Neural cell (in vitro differentiated cells): ENCODE data around the gene CADM1. TPM values are rescaled to one million over a fixed set of nuclear protein-coding genes. Genes with fewer than 3 reads are reported as not detected.

ENCODE experiments used
- H2AFZ ChIP-seq: fragments of 200-600, 300-800 bp; sonication (generic), shearing (Covaris generic); 2 replicates; pipeline ENCODE4 v1.6.0; 2014; ENCODE audit warnings: low read depth, mild to moderate bottlenecking, antibody characterized with exemption, low read length, moderate library complexity
- H3F3A ChIP-seq: fragments of 200-600 bp; shearing (Covaris generic); 2 replicates; pipeline ENCODE4 v1.6.1; 2016; ENCODE audit warnings: mild to moderate bottlenecking, moderate library complexity, mixed read lengths, antibody characterized with exemption, low read length; ENCODE audit not compliant: insufficient read depth, poor library complexity, severe bottlenecking
- H3K27ac ChIP-seq: fragments of 200-600, 300-800 bp; sonication (generic), shearing (Covaris generic); 2 replicates; pipeline ENCODE4 v1.5.1; 2014; ENCODE audit warnings: mild to moderate bottlenecking, low read length, moderate library complexity
- H3K27me3 ChIP-seq: fragments of 300-800, 200-600 bp; sonication (generic), shearing (Covaris generic); 2 replicates; pipeline ENCODE4 v1.6.0; 2014; ENCODE audit warnings: mild to moderate bottlenecking, low read depth, low read length, moderate library complexity; ENCODE audit not compliant: insufficient read depth
- H3K36me3 ChIP-seq: fragments of 300-800, 200-600 bp; sonication (generic), shearing (Covaris generic); 2 replicates; pipeline ENCODE4 v1.5.1; 2014; ENCODE audit warnings: mild to moderate bottlenecking, antibody characterized with exemption, low read length, moderate library complexity; ENCODE audit not compliant: insufficient read depth
- H3K4me2 ChIP-seq: fragments of 300-800, 200-600 bp; sonication (generic), shearing (Covaris generic); 2 replicates; pipeline ENCODE4 v1.6.0; 2014; ENCODE audit warnings: mild to moderate bottlenecking, low read length
- H3K4me3 ChIP-seq: fragments of 300-800, 200-600 bp; sonication (generic), shearing (Covaris generic); 2 replicates; pipeline ENCODE4 v1.5.1; 2014; ENCODE audit warnings: mild to moderate bottlenecking, low read length, moderate library complexity
- H3K79me2 ChIP-seq: fragments of 200-600 bp; shearing (Covaris generic); replicated peaks from 2 replicates; pipeline ENCODE4 v1.6.0; 2014; ENCODE audit warnings: mild to moderate bottlenecking, low read length, moderate library complexity; ENCODE audit not compliant: insufficient read depth
- H3K9ac ChIP-seq: fragments of 300-800, 200-600 bp; sonication (generic), shearing (Covaris generic); 2 replicates; pipeline ENCODE4 v1.6.1; 2016; ENCODE audit warnings: mild to moderate bottlenecking, low read length, mixed read lengths
- H3K9me2 ChIP-seq: fragments of 200-600 bp; shearing (Covaris generic); 2 replicates; pipeline ENCODE4 v1.6.1; 2016; ENCODE audit warnings: mild to moderate bottlenecking, low read length, mixed read lengths; ENCODE audit not compliant: insufficient read depth
- H3K9me3 ChIP-seq: fragments of 200-600, 300-800 bp; sonication (generic), shearing (Covaris generic); 2 replicates; pipeline ENCODE4 v1.6.1; 2016; ENCODE audit warnings: mild to moderate bottlenecking, mixed run types, low read length, moderate library complexity, mixed read lengths
- H4K20me1 ChIP-seq: fragments of 200-600 bp; shearing (Covaris generic); 2 replicates; pipeline ENCODE4 v1.6.1; 2016; ENCODE audit warnings: mild to moderate bottlenecking, mixed run types; ENCODE audit not compliant: insufficient read depth
- EP300 ChIP-seq: fragments of 450-650 bp; conservative IDR thresholded peaks from 2 replicates; pipeline ENCODE4 v1.6.1; 2014; ENCODE audit warnings: antibody characterized with exemption, mild to moderate bottlenecking, moderate library complexity; ENCODE audit not compliant: poor library complexity, severe bottlenecking
- EZH2 ChIP-seq: fragments of 200-600, 300-800 bp; shearing (Covaris generic), sonication (generic); IDR thresholded peaks from 2 replicates; pipeline ENCODE4 v1.6.1; 2014; ENCODE audit warnings: antibody characterized with exemption, low read length, borderline replicate concordance, mild to moderate bottlenecking; ENCODE audit not compliant: insufficient read depth, poor library complexity, severe bottlenecking
- MXI1 ChIP-seq: fragments of 450-650 bp; conservative IDR thresholded peaks from 2 replicates; pipeline ENCODE4 v1.6.1; 2014; ENCODE audit warnings: antibody characterized with exemption, mild to moderate bottlenecking; ENCODE audit not compliant: poor library complexity, severe bottlenecking
- POLR2AphosphoS5 ChIP-seq: IDR thresholded peaks from 2 replicates; pipeline ENCODE4 v1.6.1; 2012
- RAD21 ChIP-seq: fragments of 450-650 bp; conservative IDR thresholded peaks from 2 replicates; pipeline ENCODE4 v1.6.1; 2014; ENCODE audit warnings: antibody characterized with exemption, mild to moderate bottlenecking, moderate library complexity
- SMC3 ChIP-seq: fragments of 450-650 bp; conservative IDR thresholded peaks from 2 replicates; pipeline ENCODE4 v1.6.1; 2014; ENCODE audit warnings: antibody characterized with exemption, mild to moderate bottlenecking, moderate library complexity; ENCODE audit not compliant: poor library complexity
- TAF1 ChIP-seq: IDR thresholded peaks from 2 replicates; pipeline ENCODE4 v1.6.1; 2012; ENCODE audit warnings: low read depth
- polyA plus RNA-seq: library from polyadenylated mRNA; depleted of rRNA; stranded (reverse); fragments of >200 nt; gene quantifications from 2 replicates; pipeline ENCODE4 v1.2.3, GENCODE V29; 2014
- TF ChIP-seq, protein P1 (sequence below): fragments of 450-650 bp; IDR thresholded peaks from 2 replicates; pipeline ENCODE4 v1.5.1; 2014; ENCODE audit warnings: antibody characterized with exemption, mild to moderate bottlenecking, moderate library complexity; ENCODE audit not compliant: poor library complexity, severe bottlenecking
- TF ChIP-seq, protein P2 (sequence below): IDR thresholded peaks from 2 replicates; pipeline ENCODE4 v1.6.1; 2012; ENCODE audit warnings: borderline replicate concordance

Gene CADM1
- polyA plus RNA-seq, 1 donor from 2014 or later = 92.1 TPM

DNA sequence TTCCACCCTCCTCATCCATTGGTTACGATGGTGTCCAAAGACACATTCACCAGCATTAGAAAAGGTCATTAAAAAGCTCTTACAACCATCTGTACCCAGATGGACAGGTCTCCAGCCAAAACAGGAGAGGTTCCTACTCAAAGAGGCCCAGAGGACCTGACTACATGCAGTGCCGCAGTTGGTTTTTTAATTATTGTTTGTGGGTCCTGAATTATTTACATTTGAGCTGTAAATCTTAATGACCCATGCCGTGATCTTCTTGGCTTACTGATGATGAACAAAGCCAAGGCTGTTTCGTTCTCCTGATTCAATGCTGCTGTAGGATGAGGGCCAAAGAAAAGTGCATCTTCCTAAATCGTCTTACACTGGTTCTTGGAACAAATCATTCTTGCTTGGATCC, 83.7 kb downstream of the CADM1 start:
- Histone ChIP-seq H3K9ac (no peak overlapping the region), H3K4me3 (no peak overlapping the region), H3K9me2 (no peaks in the 10 kb centered on the region), H2AFZ (no peak overlapping the region), H3F3A (no peaks in the 10 kb centered on the region), H3K9me3 (no peaks in the 10 kb centered on the region), H3K27ac (no peak overlapping the region), H3K79me2 (peaks cover 23% of the 10 kb centered on the region), H3K27me3 (no peaks in the 10 kb centered on the region), H4K20me1 (no peaks in the 10 kb centered on the region), H3K4me2 (no peak overlapping the region), H3K36me3 (no peaks in the 10 kb centered on the region)
- TF ChIP-seq RAD21 = no peak

DNA sequence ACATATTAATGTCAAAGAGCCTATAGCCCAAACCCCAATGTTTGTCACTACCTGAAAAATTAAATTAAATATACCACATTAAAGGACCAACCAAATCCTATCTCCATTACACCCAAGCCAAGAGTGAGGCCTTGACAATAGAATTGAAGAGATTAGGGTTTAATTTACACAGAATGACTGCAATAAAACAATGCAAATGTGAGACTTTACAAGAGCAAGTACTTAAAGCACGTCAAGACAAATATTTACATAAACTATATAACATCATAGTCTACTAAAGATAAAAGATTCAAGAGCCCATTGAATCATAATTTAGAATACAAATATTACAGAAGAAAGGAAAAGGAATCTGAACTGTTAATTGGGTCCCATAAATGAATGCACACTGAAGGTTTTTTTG, 85.6 kb downstream of the CADM1 start:
- Histone ChIP-seq H3K27me3 (no peaks in the 10 kb centered on the region), H3K9ac (no peak overlapping the region), H3F3A (no peaks in the 10 kb centered on the region), H3K36me3 (no peaks in the 10 kb centered on the region), H4K20me1 (no peaks in the 10 kb centered on the region), H3K27ac (no peak overlapping the region), H3K9me3 (no peaks in the 10 kb centered on the region), H3K9me2 (no peaks in the 10 kb centered on the region), H3K4me3 (no peak overlapping the region), H2AFZ (no peak overlapping the region), H3K4me2 (no peak overlapping the region), H3K79me2 (peaks cover 23% of the 10 kb centered on the region)
- no peak for TF ChIP-seq EZH2
- TF ChIP-seq SMC3 = no peak
- no peak for TF ChIP-seq TAF1
- TF ChIP-seq EP300 = no peak
- no peak for TF ChIP-seq RAD21
- no peak for TF ChIP-seq MXI1
- TF ChIP-seq, protein P1, sequence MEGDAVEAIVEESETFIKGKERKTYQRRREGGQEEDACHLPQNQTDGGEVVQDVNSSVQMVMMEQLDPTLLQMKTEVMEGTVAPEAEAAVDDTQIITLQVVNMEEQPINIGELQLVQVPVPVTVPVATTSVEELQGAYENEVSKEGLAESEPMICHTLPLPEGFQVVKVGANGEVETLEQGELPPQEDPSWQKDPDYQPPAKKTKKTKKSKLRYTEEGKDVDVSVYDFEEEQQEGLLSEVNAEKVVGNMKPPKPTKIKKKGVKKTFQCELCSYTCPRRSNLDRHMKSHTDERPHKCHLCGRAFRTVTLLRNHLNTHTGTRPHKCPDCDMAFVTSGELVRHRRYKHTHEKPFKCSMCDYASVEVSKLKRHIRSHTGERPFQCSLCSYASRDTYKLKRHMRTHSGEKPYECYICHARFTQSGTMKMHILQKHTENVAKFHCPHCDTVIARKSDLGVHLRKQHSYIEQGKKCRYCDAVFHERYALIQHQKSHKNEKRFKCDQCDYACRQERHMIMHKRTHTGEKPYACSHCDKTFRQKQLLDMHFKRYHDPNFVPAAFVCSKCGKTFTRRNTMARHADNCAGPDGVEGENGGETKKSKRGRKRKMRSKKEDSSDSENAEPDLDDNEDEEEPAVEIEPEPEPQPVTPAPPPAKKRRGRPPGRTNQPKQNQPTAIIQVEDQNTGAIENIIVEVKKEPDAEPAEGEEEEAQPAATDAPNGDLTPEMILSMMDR = no peak
- no peak for TF ChIP-seq POLR2AphosphoS5
- TF ChIP-seq, protein P2, sequence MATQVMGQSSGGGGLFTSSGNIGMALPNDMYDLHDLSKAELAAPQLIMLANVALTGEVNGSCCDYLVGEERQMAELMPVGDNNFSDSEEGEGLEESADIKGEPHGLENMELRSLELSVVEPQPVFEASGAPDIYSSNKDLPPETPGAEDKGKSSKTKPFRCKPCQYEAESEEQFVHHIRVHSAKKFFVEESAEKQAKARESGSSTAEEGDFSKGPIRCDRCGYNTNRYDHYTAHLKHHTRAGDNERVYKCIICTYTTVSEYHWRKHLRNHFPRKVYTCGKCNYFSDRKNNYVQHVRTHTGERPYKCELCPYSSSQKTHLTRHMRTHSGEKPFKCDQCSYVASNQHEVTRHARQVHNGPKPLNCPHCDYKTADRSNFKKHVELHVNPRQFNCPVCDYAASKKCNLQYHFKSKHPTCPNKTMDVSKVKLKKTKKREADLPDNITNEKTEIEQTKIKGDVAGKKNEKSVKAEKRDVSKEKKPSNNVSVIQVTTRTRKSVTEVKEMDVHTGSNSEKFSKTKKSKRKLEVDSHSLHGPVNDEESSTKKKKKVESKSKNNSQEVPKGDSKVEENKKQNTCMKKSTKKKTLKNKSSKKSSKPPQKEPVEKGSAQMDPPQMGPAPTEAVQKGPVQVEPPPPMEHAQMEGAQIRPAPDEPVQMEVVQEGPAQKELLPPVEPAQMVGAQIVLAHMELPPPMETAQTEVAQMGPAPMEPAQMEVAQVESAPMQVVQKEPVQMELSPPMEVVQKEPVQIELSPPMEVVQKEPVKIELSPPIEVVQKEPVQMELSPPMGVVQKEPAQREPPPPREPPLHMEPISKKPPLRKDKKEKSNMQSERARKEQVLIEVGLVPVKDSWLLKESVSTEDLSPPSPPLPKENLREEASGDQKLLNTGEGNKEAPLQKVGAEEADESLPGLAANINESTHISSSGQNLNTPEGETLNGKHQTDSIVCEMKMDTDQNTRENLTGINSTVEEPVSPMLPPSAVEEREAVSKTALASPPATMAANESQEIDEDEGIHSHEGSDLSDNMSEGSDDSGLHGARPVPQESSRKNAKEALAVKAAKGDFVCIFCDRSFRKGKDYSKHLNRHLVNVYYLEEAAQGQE = no peak

DNA sequence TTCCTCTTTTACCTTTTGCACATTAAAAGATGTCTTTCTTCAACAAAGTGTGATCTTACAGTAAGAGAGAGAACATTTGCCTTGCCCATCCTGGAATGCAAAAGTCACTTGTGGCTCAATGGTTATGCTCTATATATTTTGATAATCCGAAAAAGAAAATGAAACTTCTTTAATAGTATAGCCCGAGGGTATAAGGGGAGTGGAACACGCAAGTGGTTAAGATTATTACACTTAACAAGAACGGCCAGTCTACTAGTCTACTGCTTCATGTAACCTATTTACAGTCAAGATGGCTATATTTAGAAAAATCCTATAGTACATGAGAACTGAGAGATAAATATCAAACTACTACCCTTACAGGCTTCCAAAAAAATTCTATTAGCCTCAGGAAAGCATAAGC, 86.1 kb downstream of the CADM1 start:
- no peaks in the 10 kb centered on the region for H3K9me2 ChIP-seq
- no peak overlapping the region for H3K27ac ChIP-seq
- H3K27me3 ChIP-seq = no peaks in the 10 kb centered on the region
- H3K36me3 ChIP-seq = no peaks in the 10 kb centered on the region
- H3K79me2 ChIP-seq = peaks cover 18% of the 10 kb centered on the region
- TF ChIP-seq SMC3 (no peak), TAF1 (no peak), EP300 (no peak), POLR2AphosphoS5 (no peak), MXI1 (no peak), EZH2 (no peak), RAD21 (no peak)
- TF ChIP-seq, protein P2 = no peak
- TF ChIP-seq, protein P1 = no peak
- no peak overlapping the region for H2AFZ ChIP-seq
- no peak overlapping the region for H3K9ac ChIP-seq
- no peaks in the 10 kb centered on the region for H4K20me1 ChIP-seq
- no peak overlapping the region for H3K4me2 ChIP-seq
- no peak overlapping the region for H3K4me3 ChIP-seq
- H3K9me3 ChIP-seq = no peaks in the 10 kb centered on the region
- H3F3A ChIP-seq = no peaks in the 10 kb centered on the region
